DOHH2 (cell line): ENCODE measurements around the gene CSRNP3.
A peak's percentile ranks its signal among the peaks of the same experiment; 100 is the strongest.

Experiments
- H3F3A ChIP-seq: fragments of 200-600 bp; sonication (generic), shearing (Covaris generic); 2 replicates; pipeline ENCODE4 v1.6.0; 2016; ENCODE audit warnings: antibody characterized with exemption, mild to moderate bottlenecking; ENCODE audit not compliant: control insufficient read depth, insufficient read depth
- H3K27ac ChIP-seq: fragments of 200-600 bp; sonication (generic); 2 replicates; pipeline ENCODE4 v1.5.1; 2014; ENCODE audit warnings: low read depth, mild to moderate bottlenecking, low read length, moderate library complexity
- H3K27me3 ChIP-seq: fragments of 200-600 bp; sonication (generic); 2 replicates; pipeline ENCODE4 v1.6.1; 2014; ENCODE audit warnings: mild to moderate bottlenecking, low read length, mixed read lengths; ENCODE audit not compliant: control insufficient read depth
- H3K36me3 ChIP-seq: fragments of 200-600 bp; sonication (generic); 2 replicates; pipeline ENCODE4 v1.6.1; 2014; ENCODE audit warnings: mild to moderate bottlenecking, low read length, moderate library complexity, mixed read lengths; ENCODE audit not compliant: control insufficient read depth
- H3K4me1 ChIP-seq: fragments of 200-600 bp; sonication (generic); 2 replicates; pipeline ENCODE4 v1.6.1; 2014; ENCODE audit warnings: mild to moderate bottlenecking, low read length, mixed read lengths; ENCODE audit not compliant: control insufficient read depth
- H3K4me2 ChIP-seq: fragments of 200-600 bp; sonication (generic); 2 replicates; pipeline ENCODE4 v1.6.0; 2014; ENCODE audit warnings: mild to moderate bottlenecking, low read length, moderate library complexity
- H3K4me3 ChIP-seq: fragments of 200-600 bp; sonication (generic); 2 replicates; pipeline ENCODE4 v1.5.1; 2014; ENCODE audit warnings: mild to moderate bottlenecking, low read length, mixed read lengths
- H3K79me2 ChIP-seq: fragments of 200-600 bp; sonication (generic); 2 replicates; pipeline ENCODE4 v1.6.1; 2014; ENCODE audit warnings: mild to moderate bottlenecking, low read length, mixed read lengths; ENCODE audit not compliant: control insufficient read depth
- H3K9me2 ChIP-seq: fragments of 200-600 bp; sonication (generic); replicated peaks from 2 replicates; pipeline ENCODE4 v1.6.1; 2014; ENCODE audit warnings: mild to moderate bottlenecking, low read length, mixed read lengths; ENCODE audit not compliant: control insufficient read depth
- H3K9me3 ChIP-seq: fragments of 200-600 bp; sonication (generic); 2 replicates; pipeline ENCODE4 v1.6.1; 2014; ENCODE audit warnings: antibody characterized with exemption, low read length, mixed read lengths; ENCODE audit not compliant: control insufficient read depth, insufficient read depth
- H4K20me1 ChIP-seq: fragments of 200-600 bp; sonication (generic); 2 replicates; pipeline ENCODE4 v1.6.0; 2014; ENCODE audit warnings: low read depth, mild to moderate bottlenecking, antibody characterized with exemption, low read length, moderate library complexity; ENCODE audit not compliant: control insufficient read depth, insufficient read depth
- EZH2phosphoT487 ChIP-seq: fragments of 200-600 bp; sonication (generic); IDR thresholded peaks from 2 replicates; pipeline ENCODE4 v1.6.1; 2017; ENCODE audit warnings: borderline replicate concordance, mild to moderate bottlenecking, antibody characterized with exemption, low read length, moderate library complexity, mixed read lengths
- TF ChIP-seq, protein P1 (sequence below): fragments of 200-600 bp; sonication (generic); IDR thresholded peaks from one replicate; pipeline ENCODE4 v1.5.1; 2014; ENCODE audit warnings: antibody characterized with exemption, mild to moderate bottlenecking, low read depth, low read length; ENCODE audit not compliant: poor library complexity, severe bottlenecking

The CSRNP3 gene

GRCh38 chr2:165448406-165448805 lies 21.1 kb upstream of the CSRNP3 start:
- Histone ChIP-seq H3K27me3 (no peaks in the 10 kb centered on the region), H3K4me2 (no peak overlapping the region)
- TF ChIP-seq, protein P1, sequence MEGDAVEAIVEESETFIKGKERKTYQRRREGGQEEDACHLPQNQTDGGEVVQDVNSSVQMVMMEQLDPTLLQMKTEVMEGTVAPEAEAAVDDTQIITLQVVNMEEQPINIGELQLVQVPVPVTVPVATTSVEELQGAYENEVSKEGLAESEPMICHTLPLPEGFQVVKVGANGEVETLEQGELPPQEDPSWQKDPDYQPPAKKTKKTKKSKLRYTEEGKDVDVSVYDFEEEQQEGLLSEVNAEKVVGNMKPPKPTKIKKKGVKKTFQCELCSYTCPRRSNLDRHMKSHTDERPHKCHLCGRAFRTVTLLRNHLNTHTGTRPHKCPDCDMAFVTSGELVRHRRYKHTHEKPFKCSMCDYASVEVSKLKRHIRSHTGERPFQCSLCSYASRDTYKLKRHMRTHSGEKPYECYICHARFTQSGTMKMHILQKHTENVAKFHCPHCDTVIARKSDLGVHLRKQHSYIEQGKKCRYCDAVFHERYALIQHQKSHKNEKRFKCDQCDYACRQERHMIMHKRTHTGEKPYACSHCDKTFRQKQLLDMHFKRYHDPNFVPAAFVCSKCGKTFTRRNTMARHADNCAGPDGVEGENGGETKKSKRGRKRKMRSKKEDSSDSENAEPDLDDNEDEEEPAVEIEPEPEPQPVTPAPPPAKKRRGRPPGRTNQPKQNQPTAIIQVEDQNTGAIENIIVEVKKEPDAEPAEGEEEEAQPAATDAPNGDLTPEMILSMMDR: no peak
- no peak for TF ChIP-seq EZH2phosphoT487

GRCh38 chr2:165450156-165450555 lies 19.3 kb upstream of the CSRNP3 start:
- no peaks in the 10 kb centered on the region for H3K79me2 ChIP-seq
- no peaks in the 10 kb centered on the region for H3K36me3 ChIP-seq
- TF ChIP-seq, protein P1: peak; percentile 15
- no peak for TF ChIP-seq EZH2phosphoT487
- H3K9me2 ChIP-seq: no peaks in the 10 kb centered on the region
- H3K27ac ChIP-seq: no peak overlapping the region
- no peaks in the 10 kb centered on the region for H3F3A ChIP-seq
- H3K9me3 ChIP-seq: no peaks in the 10 kb centered on the region
- H3K4me3 ChIP-seq: no peak overlapping the region
- H3K4me1 ChIP-seq: no peaks in the 10 kb centered on the region
- H3K27me3 ChIP-seq: no peaks in the 10 kb centered on the region
- no peak overlapping the region for H3K4me2 ChIP-seq
- no peaks in the 10 kb centered on the region for H4K20me1 ChIP-seq

More at GRCh38 chr2:165448406-165448805, 21.1 kb upstream of the CSRNP3 start:
- H3K79me2 ChIP-seq: no peaks in the 10 kb centered on the region
- no peaks in the 10 kb centered on the region for H3K9me3 ChIP-seq
- H3K36me3 ChIP-seq: no peaks in the 10 kb centered on the region
- no peak overlapping the region for H3K27ac ChIP-seq
- H3K9me2 ChIP-seq: no peaks in the 10 kb centered on the region
- H3K4me1 ChIP-seq: 0 out of 2 replicates have a peak, but pooled peaks cover 2% of the 10 kb centered on the region
- no peaks in the 10 kb centered on the region for H3F3A ChIP-seq
- H3K4me3 ChIP-seq: no peak overlapping the region
- H4K20me1 ChIP-seq: no peaks in the 10 kb centered on the region

DNA sequence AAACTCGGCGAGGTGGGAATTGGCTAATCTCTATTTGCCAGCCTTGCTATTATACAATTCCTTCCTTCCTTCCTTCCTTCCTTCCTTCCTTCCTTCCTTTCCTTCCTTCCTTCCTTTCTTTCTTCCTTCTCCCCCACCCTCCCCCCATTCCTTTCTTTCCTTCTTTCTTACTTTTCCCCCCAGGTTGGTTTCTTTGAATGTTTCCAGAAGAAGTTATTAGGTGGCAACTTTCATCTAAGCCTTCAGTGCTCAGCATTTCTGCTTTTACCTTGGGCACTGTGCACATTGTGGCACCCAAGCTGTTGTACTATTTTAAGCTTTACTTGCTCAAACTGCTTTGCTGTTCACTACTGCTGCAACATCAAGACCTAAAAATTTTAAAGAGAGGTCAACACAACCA lies 17.2 kb upstream of the CSRNP3 start:
- no peaks in the 10 kb centered on the region for H3K9me3 ChIP-seq
- no peaks in the 10 kb centered on the region for H3K27me3 ChIP-seq
- H3K4me3 ChIP-seq: no peak overlapping the region
- H3K27ac ChIP-seq: no peak overlapping the region
- H3K9me2 ChIP-seq: no peaks in the 10 kb centered on the region
- no peaks in the 10 kb centered on the region for H3K4me1 ChIP-seq
- no peaks in the 10 kb centered on the region for H3F3A ChIP-seq
- H3K79me2 ChIP-seq: no peaks in the 10 kb centered on the region
- no peaks in the 10 kb centered on the region for H3K36me3 ChIP-seq
- TF ChIP-seq, protein P1: no peak
- TF ChIP-seq EZH2phosphoT487: no peak
- no peaks in the 10 kb centered on the region for H4K20me1 ChIP-seq
- no peak overlapping the region for H3K4me2 ChIP-seq

DNA sequence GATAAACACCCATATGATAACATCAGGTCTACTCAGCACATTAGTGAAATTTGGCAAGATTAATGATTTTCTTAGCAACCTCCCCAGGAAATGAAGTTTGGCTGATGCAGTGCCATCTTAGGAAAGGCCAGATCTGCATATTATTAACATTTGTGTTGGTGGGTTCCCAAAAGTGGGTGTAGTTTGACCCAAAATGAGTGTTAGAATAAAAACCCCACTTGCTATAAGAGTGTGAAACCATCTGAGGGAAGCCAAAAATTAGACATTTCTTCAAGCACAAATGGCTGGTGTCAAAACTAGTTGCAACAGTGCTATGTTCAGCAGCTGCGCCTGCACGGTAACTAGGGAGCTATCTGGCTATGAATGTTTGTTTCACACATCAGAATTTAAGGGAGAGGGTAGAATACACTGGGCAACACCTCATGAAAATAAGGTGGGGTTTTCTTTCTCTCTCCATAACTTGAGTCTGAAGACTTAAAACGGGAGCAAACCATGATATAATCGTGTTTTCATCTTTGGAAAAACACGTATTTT lies 15.9 kb upstream of the CSRNP3 start:
- H3K79me2 ChIP-seq: no peaks in the 10 kb centered on the region
- no peaks in the 10 kb centered on the region for H4K20me1 ChIP-seq
- no peak overlapping the region for H3K4me3 ChIP-seq
- TF ChIP-seq, protein P1: no peak
- no peak for TF ChIP-seq EZH2phosphoT487
- H3K9me3 ChIP-seq: no peaks in the 10 kb centered on the region
- H3K4me2 ChIP-seq: no peak overlapping the region
- no peaks in the 10 kb centered on the region for H3K4me1 ChIP-seq
- H3K27ac ChIP-seq: no peak overlapping the region
- no peaks in the 10 kb centered on the region for H3K27me3 ChIP-seq
- no peaks in the 10 kb centered on the region for H3F3A ChIP-seq
- no peaks in the 10 kb centered on the region for H3K36me3 ChIP-seq
- no peaks in the 10 kb centered on the region for H3K9me2 ChIP-seq
